ENCODE data around the gene TASP1.

DNA sequence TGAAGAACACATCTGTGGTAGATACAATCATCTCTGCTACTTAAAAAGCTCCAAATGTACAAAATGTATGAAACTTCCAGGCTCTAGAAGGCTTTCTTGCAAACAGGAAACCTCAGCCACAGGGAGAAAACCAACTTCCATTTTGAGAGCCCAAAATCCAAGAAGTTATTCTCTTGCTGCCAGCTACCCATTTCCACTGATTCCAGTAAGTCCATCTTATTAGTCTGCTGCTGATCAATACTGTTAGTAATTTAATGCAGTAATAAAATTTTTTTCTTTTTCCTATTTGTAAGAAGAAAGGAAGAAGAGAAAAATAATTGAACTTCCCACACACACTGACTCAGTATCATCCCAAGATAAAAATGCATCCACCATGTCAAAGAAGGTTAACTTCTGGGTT is 169.5 kb downstream of the TASP1 start:
- TF ChIP-seq POLR2A (IDR thresholded peaks at IDR 0.05; ENCODE audit: low read length): no peak
- no peak for TF ChIP-seq GATA1 (IDR thresholded peaks at IDR 0.05; ENCODE audit: low read depth, low read length)

All from erythroblast (primary cell).